ENCODE measurements around the gene LMF1. TPM values are rescaled to one million over a fixed set of nuclear protein-coding genes. Genes with fewer than 3 reads are reported as not detected.
A peak's percentile ranks its signal among the peaks of the same experiment; 100 is the strongest.

Gene LMF1
- total RNA-seq, 6 donors from 2014 or later: 20.3 to 147 (median 28.2) TPM

DNA sequence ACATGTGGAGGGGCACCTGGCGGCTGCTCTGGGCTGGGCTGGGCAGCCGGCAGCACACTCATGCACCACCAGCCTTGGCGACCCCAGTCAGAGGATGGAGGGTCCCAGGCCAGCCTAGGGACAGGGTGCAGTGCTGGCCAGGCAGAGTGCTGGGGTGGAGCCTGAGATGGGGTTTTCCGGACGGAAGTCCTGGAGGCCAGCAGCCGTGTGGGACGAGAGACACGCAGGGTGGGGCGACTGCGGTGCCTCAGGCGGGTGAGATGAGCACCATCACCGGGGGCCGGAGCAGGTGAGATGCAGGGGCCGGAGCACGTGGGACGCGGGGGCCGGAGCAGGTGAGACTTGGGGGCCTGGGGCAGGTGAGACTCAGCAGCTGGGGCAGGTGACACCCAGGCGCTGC, 55.2 kb downstream of the LMF1 start:
- DNase-seq (peak in 1 of 2 donors; percentile 68), ATAC-seq (ENCODE audit: low FRiP score in 2 of 2) (no peak)
- H3K27me3 ChIP-seq: no peaks in the 10 kb centered on the region
- H3K36me3 ChIP-seq: peaks cover 0 to 7% (median 2%) of the 10 kb centered on the region in 4 donors
- H3K9me3 ChIP-seq: no peaks in the 10 kb centered on the region
- H3K27ac ChIP-seq: no peak overlapping the region
- TF ChIP-seq POLR2AphosphoS5 (IDR thresholded peaks at IDR 0.05) (no peak), POLR2A (IDR thresholded peaks at IDR 0.05) (no peak), EP300 (IDR thresholded peaks at IDR 0.05) (no peak)
- TF ChIP-seq, protein P1, sequence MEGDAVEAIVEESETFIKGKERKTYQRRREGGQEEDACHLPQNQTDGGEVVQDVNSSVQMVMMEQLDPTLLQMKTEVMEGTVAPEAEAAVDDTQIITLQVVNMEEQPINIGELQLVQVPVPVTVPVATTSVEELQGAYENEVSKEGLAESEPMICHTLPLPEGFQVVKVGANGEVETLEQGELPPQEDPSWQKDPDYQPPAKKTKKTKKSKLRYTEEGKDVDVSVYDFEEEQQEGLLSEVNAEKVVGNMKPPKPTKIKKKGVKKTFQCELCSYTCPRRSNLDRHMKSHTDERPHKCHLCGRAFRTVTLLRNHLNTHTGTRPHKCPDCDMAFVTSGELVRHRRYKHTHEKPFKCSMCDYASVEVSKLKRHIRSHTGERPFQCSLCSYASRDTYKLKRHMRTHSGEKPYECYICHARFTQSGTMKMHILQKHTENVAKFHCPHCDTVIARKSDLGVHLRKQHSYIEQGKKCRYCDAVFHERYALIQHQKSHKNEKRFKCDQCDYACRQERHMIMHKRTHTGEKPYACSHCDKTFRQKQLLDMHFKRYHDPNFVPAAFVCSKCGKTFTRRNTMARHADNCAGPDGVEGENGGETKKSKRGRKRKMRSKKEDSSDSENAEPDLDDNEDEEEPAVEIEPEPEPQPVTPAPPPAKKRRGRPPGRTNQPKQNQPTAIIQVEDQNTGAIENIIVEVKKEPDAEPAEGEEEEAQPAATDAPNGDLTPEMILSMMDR (IDR thresholded peaks at IDR 0.05): no peak
- H3K4me3 ChIP-seq: no peak overlapping the region
- H3K4me1 ChIP-seq: peaks cover 0 to 3% (median 0%) of the 10 kb centered on the region in 4 donors
- 94 to 95% methylated on average over 17 to 19 of the region's 19 CpGs for WGBS, 2 donors

DNA sequence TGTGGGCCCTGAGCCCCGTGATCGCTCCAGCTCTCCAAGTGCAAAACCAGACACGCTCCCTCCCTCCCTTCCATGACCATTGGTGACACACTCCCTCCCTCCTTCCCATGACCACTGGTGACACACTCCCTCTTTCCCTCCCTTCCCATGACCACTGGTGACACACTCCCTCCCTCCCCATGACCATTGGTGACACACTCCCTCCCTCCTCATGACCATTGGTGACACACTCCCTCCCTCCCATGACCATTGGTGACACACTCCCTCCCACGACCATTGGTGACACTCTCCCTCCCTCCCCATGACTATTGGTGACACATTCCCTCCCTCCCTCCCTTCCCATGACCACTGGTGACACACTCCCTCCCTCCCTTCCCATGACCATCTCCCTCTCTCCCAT, 56.3 kb downstream of the LMF1 start:
- WGBS, 2 donors: 90 to 95% methylated on average over 4 of the region's 4 CpGs
- peak; percentile 52 to 81 for ATAC-seq (ENCODE audit: low FRiP score in 2 of 2)

DNA sequence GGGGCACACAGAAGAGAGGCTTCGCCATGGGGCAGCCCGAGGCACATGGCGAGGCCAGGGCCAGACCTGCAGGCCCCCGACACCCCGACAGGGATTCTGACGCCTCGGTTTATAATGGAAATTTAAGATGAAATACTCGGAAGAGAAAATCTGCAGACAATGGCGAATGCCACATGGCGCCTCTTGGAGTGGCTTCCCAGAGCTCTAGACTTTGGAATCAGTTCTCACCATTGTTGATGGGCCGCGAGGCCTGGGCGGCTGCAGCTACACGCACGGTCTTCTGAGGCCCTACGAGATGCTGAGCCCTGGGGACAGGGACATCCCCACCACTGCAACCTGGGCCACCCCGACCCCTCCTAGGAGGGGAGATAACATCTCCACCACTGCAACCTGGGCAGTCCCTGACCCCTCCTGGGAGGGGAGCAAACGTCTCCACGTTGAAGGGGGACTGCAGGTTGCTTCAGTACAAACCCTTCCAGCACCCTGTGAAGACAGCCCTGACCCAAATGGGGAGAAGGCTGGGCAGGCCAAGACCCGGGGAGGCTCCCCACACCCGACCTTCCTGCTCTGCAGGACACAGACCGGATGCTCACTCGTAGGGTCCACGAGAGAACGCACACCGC, 56.9 kb downstream of the LMF1 start:
- H3K27me3 ChIP-seq: no peaks in the 10 kb centered on the region
- 95 to 96% methylated on average over 22 to 26 of the region's 26 CpGs for WGBS, 2 donors
- H3K36me3 ChIP-seq: peaks cover 0 to 21% (median 15%) of the 10 kb centered on the region in 4 donors
- H3K9me3 ChIP-seq: no peaks in the 10 kb centered on the region
- no peak overlapping the region for H3K4me3 ChIP-seq
- no peak for ATAC-seq (ENCODE audit: low FRiP score in 2 of 2)
- H3K27ac ChIP-seq: no peak overlapping the region
- DNase-seq: peak in 1 of 2 donors; percentile 56
- H3K4me1 ChIP-seq: no peaks in the 10 kb centered on the region
- TF ChIP-seq EP300 (IDR thresholded peaks at IDR 0.05): no peak
- TF ChIP-seq POLR2A (IDR thresholded peaks at IDR 0.05): no peak
- no peak for TF ChIP-seq POLR2AphosphoS5 (IDR thresholded peaks at IDR 0.05)
- TF ChIP-seq, protein P1 (IDR thresholded peaks at IDR 0.05): no peak

More for the DNA sequence above, 56.3 kb downstream of the LMF1 start:
- Histone ChIP-seq H3K36me3 (peaks cover 0 to 18% (median 12%) of the 10 kb centered on the region in 4 donors), H3K9me3 (no peaks in the 10 kb centered on the region), H3K27me3 (no peaks in the 10 kb centered on the region), H3K27ac (no peak overlapping the region), H3K4me3 (no peak overlapping the region), H3K4me1 (no peaks in the 10 kb centered on the region)
- TF ChIP-seq EP300 (IDR thresholded peaks at IDR 0.05): no peak
- no peak for TF ChIP-seq POLR2AphosphoS5 (IDR thresholded peaks at IDR 0.05)
- no peak for TF ChIP-seq POLR2A (IDR thresholded peaks at IDR 0.05)
- TF ChIP-seq, protein P1 (IDR thresholded peaks at IDR 0.05): no peak
- DNase-seq: no peak

DNA sequence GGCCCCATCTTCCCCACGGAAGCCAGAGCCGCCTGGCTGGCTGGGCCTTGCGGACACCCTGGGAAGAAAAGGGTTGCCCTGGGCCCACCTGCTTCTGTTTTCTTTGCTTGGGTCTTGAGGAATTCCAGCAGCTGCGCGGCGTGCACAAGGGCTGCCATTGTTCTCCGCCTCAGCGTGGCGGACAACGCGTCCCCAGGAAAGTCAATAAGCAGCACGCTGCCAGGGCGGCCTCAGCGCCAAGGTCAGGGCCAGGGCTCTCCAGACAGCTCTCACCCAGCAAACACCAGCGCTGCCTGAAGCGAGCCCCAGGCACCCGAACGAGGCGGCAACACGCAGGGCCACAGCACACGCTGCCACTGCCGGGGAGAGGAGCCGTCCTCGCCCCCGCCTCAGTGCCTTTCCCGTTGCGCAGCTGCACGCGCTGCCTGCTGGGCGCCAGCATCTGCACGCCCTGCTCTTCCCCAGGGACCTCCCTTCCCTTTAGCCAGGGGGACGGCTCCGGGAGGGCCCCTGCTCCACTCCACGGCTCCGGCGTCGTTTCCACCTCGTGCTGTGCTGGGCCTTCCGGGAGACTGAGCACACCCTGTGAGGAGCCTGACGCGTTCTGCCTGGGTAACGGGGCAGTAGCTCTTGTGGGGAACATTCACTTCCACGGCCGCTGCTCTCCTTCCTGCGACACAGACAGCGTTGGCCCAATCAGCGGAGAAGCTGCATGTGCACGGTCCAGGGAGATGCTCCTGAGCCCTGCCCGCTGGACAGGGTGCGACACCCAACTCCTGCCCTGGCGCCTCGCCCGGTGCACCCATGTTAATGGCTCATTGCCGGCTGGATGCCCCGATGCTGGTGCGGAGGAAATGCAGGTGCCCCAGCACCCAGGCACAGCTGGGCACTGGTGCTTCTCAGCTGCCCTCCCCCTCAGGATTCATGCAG, 57.8 kb downstream of the LMF1 start:
- DNase-seq: peak in 1 of 2 donors; percentile 83
- Histone ChIP-seq H3K9me3 (no peaks in the 10 kb centered on the region), H3K4me1 (no peaks in the 10 kb centered on the region), H3K27ac (no peak overlapping the region), H3K36me3 (peaks cover 0 to 29% (median 15%) of the 10 kb centered on the region in 4 donors), H3K27me3 (no peaks in the 10 kb centered on the region), H3K4me3 (no peak overlapping the region)
- TF ChIP-seq EP300 (IDR thresholded peaks at IDR 0.05): no peak
- TF ChIP-seq, protein P1 (IDR thresholded peaks at IDR 0.05): no peak
- TF ChIP-seq POLR2AphosphoS5 (IDR thresholded peaks at IDR 0.05): no peak
- no peak for TF ChIP-seq POLR2A (IDR thresholded peaks at IDR 0.05)
- no peak for ATAC-seq (ENCODE audit: low FRiP score in 2 of 2)
- WGBS, 2 donors: 87 to 92% methylated on average over 6 to 51 of the region's 56 CpGs

All from upper lobe of left lung (tissue), 6 donors.